ENCODE measurements around the gene TMEM178B.
A peak's percentile ranks its signal among the peaks of the same experiment; 100 is the strongest.

TMEM178B gene

DNA sequence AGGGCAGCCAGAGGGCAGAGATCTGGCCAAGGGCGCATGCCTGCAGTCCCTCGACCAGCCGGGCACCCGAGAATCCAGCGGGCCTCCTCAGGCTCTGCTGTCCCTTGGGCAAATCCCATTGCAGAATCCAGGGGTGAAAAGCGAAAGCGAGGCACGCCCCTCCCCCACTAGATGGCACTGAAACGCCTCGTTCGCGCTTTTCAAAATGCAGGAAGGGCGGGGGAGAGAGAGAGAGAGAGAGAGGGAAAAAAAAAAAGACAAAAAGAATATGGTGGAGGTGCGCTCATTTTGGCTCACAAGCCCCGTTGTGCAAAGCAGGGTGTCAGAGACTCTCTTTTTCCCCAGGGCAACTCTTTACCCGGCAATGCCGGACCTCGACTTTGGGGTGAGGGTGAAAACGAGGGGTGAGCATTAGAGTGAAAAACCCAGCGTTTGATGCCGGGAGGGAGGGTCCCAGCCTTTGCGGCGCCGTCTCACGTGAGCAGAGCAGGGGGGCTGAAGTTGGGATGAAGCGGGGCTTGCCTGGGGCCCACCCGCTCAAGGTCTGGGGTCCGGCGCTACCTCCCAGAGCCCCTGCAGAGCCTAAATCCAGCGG is 2.5 kb upstream of the TMEM178B start (continued):
- TF ChIP-seq, protein P1, sequence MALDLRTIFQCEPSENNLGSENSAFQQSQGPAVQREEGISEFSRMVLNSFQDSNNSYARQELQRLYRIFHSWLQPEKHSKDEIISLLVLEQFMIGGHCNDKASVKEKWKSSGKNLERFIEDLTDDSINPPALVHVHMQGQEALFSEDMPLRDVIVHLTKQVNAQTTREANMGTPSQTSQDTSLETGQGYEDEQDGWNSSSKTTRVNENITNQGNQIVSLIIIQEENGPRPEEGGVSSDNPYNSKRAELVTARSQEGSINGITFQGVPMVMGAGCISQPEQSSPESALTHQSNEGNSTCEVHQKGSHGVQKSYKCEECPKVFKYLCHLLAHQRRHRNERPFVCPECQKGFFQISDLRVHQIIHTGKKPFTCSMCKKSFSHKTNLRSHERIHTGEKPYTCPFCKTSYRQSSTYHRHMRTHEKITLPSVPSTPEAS (tag by site-specific recombination; IDR thresholded peaks at IDR 0.05): no peak; the same call in none of the 2 replicates
- TF ChIP-seq ZFHX2 (tag by site-specific recombination; conservative IDR thresholded peaks at IDR 0.05) (0 out of 2 replicates have a peak, but pooled peaks have one; percentile 37), ZNF239 (tag by site-specific recombination; IDR thresholded peaks at IDR 0.05) (no peak), REPIN1 (tag by site-specific recombination; IDR thresholded peaks at IDR 0.05; ENCODE audit: low read depth) (peak; percentile 44; the same call in 1 of the 2 replicates), ZNF585B (tag by site-specific recombination; IDR thresholded peaks at IDR 0.05) (0 out of 2 replicates have a peak, but pooled peaks have one; percentile 28), ZNF24 (tag by site-specific recombination; IDR thresholded peaks at IDR 0.05) (peak; percentile 31; the same call in 1 of the 2 replicates), ZIC2 (tag by site-specific recombination; IDR thresholded peaks at IDR 0.05) (peak; percentile 40; the same call in 1 of the 2 replicates), EGR2 (tag by site-specific recombination; IDR thresholded peaks at IDR 0.05; ENCODE audit: low read depth) (peak; percentile 50), YY1 (tag by site-specific recombination; IDR thresholded peaks at IDR 0.05) (peak; percentile 90), ZBTB17 (tag by site-specific recombination; IDR thresholded peaks at IDR 0.05) (peak; percentile 76), ZFP69B (tag by site-specific recombination; IDR thresholded peaks at IDR 0.05) (peak; percentile 84; the same call in 1 of the 2 replicates), ZXDB (tag by site-specific recombination; IDR thresholded peaks at IDR 0.05) (peak; percentile 84), ZNF596 (tag by site-specific recombination; IDR thresholded peaks at IDR 0.05) (peak; percentile 79), KLF7 (tag by site-specific recombination; IDR thresholded peaks at IDR 0.05; ENCODE audit: borderline replicate concordance) (peak; percentile 75), ZSCAN30 (tag by site-specific recombination; IDR thresholded peaks at IDR 0.05) (peak; percentile 49; the same call in 1 of the 2 replicates), ZNF391 (tag by site-specific recombination; IDR thresholded peaks at IDR 0.05; ENCODE audit: borderline replicate concordance, low read depth) (peak; percentile 84; the same call in 1 of the 2 replicates), ZNF19 (tag by site-specific recombination; IDR thresholded peaks at IDR 0.05; ENCODE audit: low read depth) (no peak), ZNF830 (tag by site-specific recombination; IDR thresholded peaks at IDR 0.05; ENCODE audit: low read depth) (no peak), FEZF1 (tag by site-specific recombination; IDR thresholded peaks at IDR 0.05) (peak; percentile 33; the same call in 1 of the 2 replicates), KLF1 (tag by site-specific recombination; IDR thresholded peaks at IDR 0.05) (peak; percentile 75), OSR2 (tag by site-specific recombination; IDR thresholded peaks at IDR 0.05) (no peak), ZNF335 (tag by site-specific recombination; conservative IDR thresholded peaks at IDR 0.05) (peak; percentile 68), ZNF341 (tag by site-specific recombination; IDR thresholded peaks at IDR 0.05; ENCODE audit: low read depth) (no peak), ZNF610 (tag by site-specific recombination; IDR thresholded peaks at IDR 0.05; ENCODE audit: borderline replicate concordance) (0 out of 2 replicates have a peak, but pooled peaks have one; percentile 26), ZNF138 (tag by site-specific recombination; IDR thresholded peaks at IDR 0.05; ENCODE audit: borderline replicate concordance) (no peak)
- TF ChIP-seq, protein P2, sequence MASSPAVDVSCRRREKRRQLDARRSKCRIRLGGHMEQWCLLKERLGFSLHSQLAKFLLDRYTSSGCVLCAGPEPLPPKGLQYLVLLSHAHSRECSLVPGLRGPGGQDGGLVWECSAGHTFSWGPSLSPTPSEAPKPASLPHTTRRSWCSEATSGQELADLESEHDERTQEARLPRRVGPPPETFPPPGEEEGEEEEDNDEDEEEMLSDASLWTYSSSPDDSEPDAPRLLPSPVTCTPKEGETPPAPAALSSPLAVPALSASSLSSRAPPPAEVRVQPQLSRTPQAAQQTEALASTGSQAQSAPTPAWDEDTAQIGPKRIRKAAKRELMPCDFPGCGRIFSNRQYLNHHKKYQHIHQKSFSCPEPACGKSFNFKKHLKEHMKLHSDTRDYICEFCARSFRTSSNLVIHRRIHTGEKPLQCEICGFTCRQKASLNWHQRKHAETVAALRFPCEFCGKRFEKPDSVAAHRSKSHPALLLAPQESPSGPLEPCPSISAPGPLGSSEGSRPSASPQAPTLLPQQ (tag by site-specific recombination; IDR thresholded peaks at IDR 0.05): peak; percentile 95
- TF ChIP-seq, protein P3, sequence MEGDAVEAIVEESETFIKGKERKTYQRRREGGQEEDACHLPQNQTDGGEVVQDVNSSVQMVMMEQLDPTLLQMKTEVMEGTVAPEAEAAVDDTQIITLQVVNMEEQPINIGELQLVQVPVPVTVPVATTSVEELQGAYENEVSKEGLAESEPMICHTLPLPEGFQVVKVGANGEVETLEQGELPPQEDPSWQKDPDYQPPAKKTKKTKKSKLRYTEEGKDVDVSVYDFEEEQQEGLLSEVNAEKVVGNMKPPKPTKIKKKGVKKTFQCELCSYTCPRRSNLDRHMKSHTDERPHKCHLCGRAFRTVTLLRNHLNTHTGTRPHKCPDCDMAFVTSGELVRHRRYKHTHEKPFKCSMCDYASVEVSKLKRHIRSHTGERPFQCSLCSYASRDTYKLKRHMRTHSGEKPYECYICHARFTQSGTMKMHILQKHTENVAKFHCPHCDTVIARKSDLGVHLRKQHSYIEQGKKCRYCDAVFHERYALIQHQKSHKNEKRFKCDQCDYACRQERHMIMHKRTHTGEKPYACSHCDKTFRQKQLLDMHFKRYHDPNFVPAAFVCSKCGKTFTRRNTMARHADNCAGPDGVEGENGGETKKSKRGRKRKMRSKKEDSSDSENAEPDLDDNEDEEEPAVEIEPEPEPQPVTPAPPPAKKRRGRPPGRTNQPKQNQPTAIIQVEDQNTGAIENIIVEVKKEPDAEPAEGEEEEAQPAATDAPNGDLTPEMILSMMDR (tag by site-specific recombination; IDR thresholded peaks at IDR 0.05): peak; percentile 97
- TF ChIP-seq, protein P4, sequence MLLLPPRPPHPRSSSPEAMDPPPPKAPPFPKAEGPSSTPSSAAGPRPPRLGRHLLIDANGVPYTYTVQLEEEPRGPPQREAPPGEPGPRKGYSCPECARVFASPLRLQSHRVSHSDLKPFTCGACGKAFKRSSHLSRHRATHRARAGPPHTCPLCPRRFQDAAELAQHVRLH (tag by site-specific recombination; IDR thresholded peaks at IDR 0.05): peak; percentile 12; the same call in 1 of the 2 replicates
- TF ChIP-seq, protein P5, sequence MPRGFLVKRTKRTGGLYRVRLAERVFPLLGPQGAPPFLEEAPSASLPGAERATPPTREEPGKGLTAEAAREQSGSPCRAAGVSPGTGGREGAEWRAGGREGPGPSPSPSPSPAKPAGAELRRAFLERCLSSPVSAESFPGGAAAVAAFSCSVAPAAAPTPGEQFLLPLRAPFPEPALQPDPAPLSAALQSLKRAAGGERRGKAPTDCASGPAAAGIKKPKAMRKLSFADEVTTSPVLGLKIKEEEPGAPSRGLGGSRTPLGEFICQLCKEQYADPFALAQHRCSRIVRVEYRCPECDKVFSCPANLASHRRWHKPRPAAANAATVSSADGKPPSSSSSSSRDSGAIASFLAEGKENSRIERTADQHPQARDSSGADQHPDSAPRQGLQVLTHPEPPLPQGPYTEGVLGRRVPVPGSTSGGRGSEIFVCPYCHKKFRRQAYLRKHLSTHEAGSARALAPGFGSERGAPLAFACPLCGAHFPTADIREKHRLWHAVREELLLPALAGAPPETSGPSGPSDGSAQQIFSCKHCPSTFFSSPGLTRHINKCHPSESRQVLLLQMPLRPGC (tag by site-specific recombination; IDR thresholded peaks at IDR 0.05): 0 out of 2 replicates have a peak, but pooled peaks have one; percentile 50
- TF ChIP-seq, protein P6, sequence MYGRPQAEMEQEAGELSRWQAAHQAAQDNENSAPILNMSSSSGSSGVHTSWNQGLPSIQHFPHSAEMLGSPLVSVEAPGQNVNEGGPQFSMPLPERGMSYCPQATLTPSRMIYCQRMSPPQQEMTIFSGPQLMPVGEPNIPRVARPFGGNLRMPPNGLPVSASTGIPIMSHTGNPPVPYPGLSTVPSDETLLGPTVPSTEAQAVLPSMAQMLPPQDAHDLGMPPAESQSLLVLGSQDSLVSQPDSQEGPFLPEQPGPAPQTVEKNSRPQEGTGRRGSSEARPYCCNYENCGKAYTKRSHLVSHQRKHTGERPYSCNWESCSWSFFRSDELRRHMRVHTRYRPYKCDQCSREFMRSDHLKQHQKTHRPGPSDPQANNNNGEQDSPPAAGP (tag by site-specific recombination; IDR thresholded peaks at IDR 0.05): 0 out of 2 replicates have a peak, but pooled peaks have one; percentile 27
